IMR-90 (cell line): ENCODE data around the gene MPZL2. TPM values are rescaled to one million over a fixed set of nuclear protein-coding genes. Genes with fewer than 3 reads are reported as not detected.

ENCODE experiments used
- ATAC-seq: fragments of 200-7000 bp; cut with Tn5 transposase; 2 replicates; pipeline ENCODE4 v1.9.1; 2020; ENCODE audit warnings: low read depth, mild to moderate bottlenecking, moderate library complexity
- BruUV-seq: library from RNA; stranded (reverse); fragments of 400-500 nt; replicated peaks from 2 replicates; lab custom pipeline; 2021; lab: Mats Ljungman, UMichigan
- CTCF ChIA-PET: fragments of 300-600 bp; formaldehyde crosslinking; extraction: SDS; loops from one replicate; lab custom pipeline; 2021; ENCODE audit warnings: antibody characterized with exemption; lab: Yijun Ruan, JAX
- POLR2A ChIA-PET: fragments of 300-600 bp; sonication (Branson Sonifier 250); formaldehyde crosslinking; loops from one replicate; lab custom pipeline; 2022; ENCODE audit warnings: antibody characterized with exemption; ENCODE audit not compliant: unreplicated experiment; lab: Charles Lee
- DNase-seq: peaks from one replicate; pipeline ENCODE4 v3.0.0; 2013
- H2AFZ ChIP-seq: replicated peaks from 2 replicates; pipeline ENCODE3; 2013; ENCODE audit warnings: low read length, mild to moderate bottlenecking; ENCODE audit not compliant: poor library complexity
- H2AK5ac ChIP-seq: 2 replicates; pipeline ENCODE4 v1.6.1; 2013; ENCODE audit warnings: low read depth, low read length, inconsistent platforms
- H2AK9ac ChIP-seq: replicated peaks from 2 replicates; pipeline ENCODE3; 2013; ENCODE audit warnings: mild to moderate bottlenecking, low read depth, low read length, moderate library complexity; ENCODE audit not compliant: poor library complexity
- H2BK120ac ChIP-seq: 2 replicates; pipeline ENCODE4 v1.6.1; 2013; ENCODE audit warnings: low read depth, low read length, inconsistent platforms
- H2BK15ac ChIP-seq: 3 replicates; pipeline ENCODE4 v1.6.1; 2013; ENCODE audit warnings: low read depth, low read length, inconsistent platforms
- H2BK20ac ChIP-seq: 2 replicates; pipeline ENCODE4 v1.6.1; 2013; ENCODE audit warnings: low read depth, mild to moderate bottlenecking, inconsistent platforms, low read length, moderate library complexity
- H2BK5ac ChIP-seq: 2 replicates; pipeline ENCODE4 v1.6.1; 2013; ENCODE audit warnings: mild to moderate bottlenecking, low read depth, low read length, inconsistent platforms; ENCODE audit not compliant: poor library complexity, severe bottlenecking
- H3K14ac ChIP-seq: replicated peaks from 2 replicates; pipeline ENCODE4 v1.6.1; 2013; ENCODE audit warnings: low read depth, low read length, inconsistent platforms
- H3K18ac ChIP-seq: 2 replicates; pipeline ENCODE4 v1.6.1; 2013; ENCODE audit warnings: low read depth, low read length, control low read depth
- H3K23ac ChIP-seq: 2 replicates; pipeline ENCODE4 v1.6.1; 2013; ENCODE audit warnings: low read depth, low read length, inconsistent platforms
- H3K27ac ChIP-seq: 2 replicates; pipeline ENCODE4 v1.5.1; 2013; ENCODE audit warnings: mild to moderate bottlenecking, control low read depth, low read length; ENCODE audit not compliant: insufficient read depth
- H3K27me3 ChIP-seq: 2 replicates; pipeline ENCODE4 v1.6.1; 2013; ENCODE audit warnings: low read length; ENCODE audit not compliant: control insufficient read depth, insufficient read depth
- H3K36me3 ChIP-seq: 2 replicates; pipeline ENCODE4 v1.6.1; 2013; ENCODE audit warnings: low read length, mixed read lengths; ENCODE audit not compliant: control insufficient read depth, insufficient read depth
- H3K4ac ChIP-seq: 2 replicates; pipeline ENCODE4 v1.6.1; 2013; ENCODE audit warnings: low read depth, low read length, inconsistent platforms
- H3K4me1 ChIP-seq: 2 replicates; pipeline ENCODE4 v1.6.1; 2013; ENCODE audit warnings: low read length, mixed read lengths; ENCODE audit not compliant: control insufficient read depth, insufficient read depth
- H3K4me2 ChIP-seq: 2 replicates; pipeline ENCODE4 v1.6.1; 2013; ENCODE audit warnings: low read depth, mild to moderate bottlenecking, control low read depth, low read length, moderate library complexity
- H3K4me3 ChIP-seq: 2 replicates; pipeline ENCODE4 v1.5.1; 2013; ENCODE audit warnings: low read depth, mild to moderate bottlenecking, control low read depth, low read length, moderate library complexity; ENCODE audit not compliant: insufficient read depth
- H3K56ac ChIP-seq: 2 replicates; pipeline ENCODE4 v1.6.1; 2013; ENCODE audit warnings: low read length, inconsistent platforms; ENCODE audit not compliant: insufficient read depth; ENCODE audit errors: extremely low read depth
- H3K79me1 ChIP-seq, 2 experiments: 2 replicates each; pipeline ENCODE4 v1.6.1; 2013; ENCODE audit warnings: low read length in 2 of 2, inconsistent platforms in 1 of 2, low read depth in 1 of 2
- H3K9ac ChIP-seq: 2 replicates; pipeline ENCODE4 v1.6.1; 2013; ENCODE audit warnings: low read depth, low read length, control low read depth
- H3K9me1 ChIP-seq: 2 replicates; pipeline ENCODE4 v1.6.1; 2013; ENCODE audit warnings: low read length, inconsistent platforms; ENCODE audit not compliant: insufficient read depth
- H3K9me3 ChIP-seq: 2 replicates; pipeline ENCODE4 v1.6.1; 2013; ENCODE audit warnings: low read length; ENCODE audit not compliant: control insufficient read depth, insufficient read depth
- H4K20me1 ChIP-seq: 2 replicates; pipeline ENCODE4 v1.6.1; 2013; ENCODE audit warnings: low read length, inconsistent platforms; ENCODE audit not compliant: insufficient read depth
- H4K5ac ChIP-seq: 2 replicates; pipeline ENCODE4 v1.6.1; 2013; ENCODE audit warnings: mild to moderate bottlenecking, low read depth, low read length, control low read depth
- H4K8ac ChIP-seq, 2 experiments: 2 replicates each; pipeline ENCODE4 v1.6.1; 2013; ENCODE audit warnings: low read depth in 2 of 2, low read length in 2 of 2, control low read depth in 1 of 2, inconsistent platforms in 1 of 2
- H4K91ac ChIP-seq: 2 replicates; pipeline ENCODE4 v1.6.1; 2013; ENCODE audit warnings: low read depth, low read length, inconsistent platforms; ENCODE audit not compliant: insufficient read depth
- BHLHE40 ChIP-seq: fragments of 150-350 bp; IDR thresholded peaks from 2 replicates; pipeline ENCODE4 v1.6.1; 2016; ENCODE audit warnings: mild to moderate bottlenecking, low read depth, low read length
- ELK1 ChIP-seq: fragments of 150-350 bp; IDR thresholded peaks from 2 replicates; pipeline ENCODE4 v1.6.1; 2016; ENCODE audit warnings: low read depth, mild to moderate bottlenecking, low read length, moderate library complexity, borderline replicate concordance
- FOS ChIP-seq: fragments of 150-350 bp; IDR thresholded peaks from 2 replicates; pipeline ENCODE4 v1.6.1; 2016; ENCODE audit warnings: low read depth, low read length
- POLR2A ChIP-seq: IDR thresholded peaks from 2 replicates; pipeline ENCODE4 v1.6.1; 2012; ENCODE audit warnings: mild to moderate bottlenecking, low read depth, low read length
- RAD21 ChIP-seq: IDR thresholded peaks from 2 replicates; pipeline ENCODE4 v1.6.1; 2012; ENCODE audit warnings: low read length, improper control_type of control experiment
- RCOR1 ChIP-seq: IDR thresholded peaks from 2 replicates; pipeline ENCODE4 v1.6.1; 2012; ENCODE audit warnings: mild to moderate bottlenecking, low read length, improper control_type of control experiment; ENCODE audit not compliant: insufficient replicate concordance
- RFX5 ChIP-seq: IDR thresholded peaks from 2 replicates; pipeline ENCODE4 v1.8.0; 2012; ENCODE audit warnings: low read depth, mild to moderate bottlenecking, low read length, moderate library complexity
- SMC3 ChIP-seq: fragments of 150-350 bp; IDR thresholded peaks from 2 replicates; pipeline ENCODE4 v1.6.1; 2016; ENCODE audit warnings: low read depth, mild to moderate bottlenecking, antibody characterized with exemption, low read length, moderate library complexity
- USF2 ChIP-seq: fragments of 150-350 bp; IDR thresholded peaks from 2 replicates; pipeline ENCODE4 v1.6.1; 2017; ENCODE audit warnings: mild to moderate bottlenecking, antibody characterized with exemption, low read length, low read depth
- WGBS, 2 experiments: methylation state at CpG; one replicate each; pipeline versions ENCODE4 v1.1.5 to v1.1.7; 2013; ENCODE audit warnings: missing lambda C conversion rate in 2 of 2; ENCODE audit not compliant: insufficient read length in 1 of 2; ENCODE audit errors: extremely low coverage in 2 of 2; 5-methylcytosine and 5-hydroxymethylcytosine counted together
- dilution Hi-C: fragments of 300-500 bp; cut with HindIII; formaldehyde crosslinking; loops from one replicate; pipeline ENCODE4 v1.14.3; 2018; ENCODE audit warnings: low sequenced_read_pairs; ENCODE audit not compliant: unreplicated experiment
- in situ Hi-C: fragments of 300-500 bp; cut with MboI; formaldehyde crosslinking; loops from 3 replicates; pipeline ENCODE4 v1.14.3; 2019; ENCODE audit warnings: low sequenced_read_pairs, inconsistent platforms, mixed read lengths
- intact Hi-C: fragments of 100-400 bp; cut with micrococcal nuclease; formaldehyde crosslinking; loops from 2 replicates; pipeline ENCODE4 v1.10.0; 2022
- polyA plus RNA-seq, 3 experiments: library from polyadenylated mRNA; depleted of rRNA; stranded (reverse); fragments of >200 nt; gene quantifications; 2 replicates each; pipeline ENCODE4 v1.2.3, GENCODE V29; 2012; ENCODE audit warnings: low replicate concordance in 1 of 3
- total RNA-seq: library from RNA; depleted of rRNA; stranded (reverse); fragments of >200 nt; gene quantifications from 2 replicates; pipeline ENCODE4 v1.2.3, GENCODE V29; 2012

The MPZL2 gene
- total and polyA plus RNA-seq, 2 of the 4 experiments (the other 2 are of a cell fraction): not detected

GRCh38 chr11:118211006-118211405 lies 53.1 kb downstream of the MPZL2 start:
- intact Hi-C loops (no loop called here), in situ Hi-C loops (no loop called here), dilution Hi-C loops (no loop called here)
- no peak overlapping the region for H3K4me3 ChIP-seq
- no peak overlapping the region for H3K4me2 ChIP-seq
- BruUV-seq: no TSS peak
- H4K91ac ChIP-seq: no peak overlapping the region
- no peak overlapping the region for H2AK5ac ChIP-seq
- H2BK20ac ChIP-seq: no peak overlapping the region
- H3K18ac ChIP-seq: no peak overlapping the region
- H4K8ac ChIP-seq: no peak overlapping the region
- no CpG with 5 or more reads among the region's 6 CpGs for WGBS, 2 experiments
- H4K5ac ChIP-seq: no peak overlapping the region
- H3K14ac ChIP-seq: no peak overlapping the region
- no peaks in the 10 kb centered on the region for H3K9me1 ChIP-seq
- POLR2A ChIA-PET: no interaction called here
- ATAC-seq (no peak), DNase-seq (no peak)
- no peaks in the 10 kb centered on the region for H3K4me1 ChIP-seq
- H2BK120ac ChIP-seq: no peak overlapping the region
- H3K9ac ChIP-seq: no peak overlapping the region
- no peaks in the 10 kb centered on the region for H3K36me3 ChIP-seq
- TF ChIP-seq RCOR1 (no peak), FOS (no peak), POLR2A (no peak), RAD21 (no peak), SMC3 (no peak), BHLHE40 (no peak), USF2 (no peak), ELK1 (no peak), RFX5 (no peak)
- no peak overlapping the region for H3K56ac ChIP-seq
- H2AFZ ChIP-seq: no peak overlapping the region
- H4K20me1 ChIP-seq: no peaks in the 10 kb centered on the region
- CTCF ChIA-PET: no interaction called here
- no peak overlapping the region for H2BK5ac ChIP-seq
- no peak overlapping the region for H2BK15ac ChIP-seq
- H3K23ac ChIP-seq: no peak overlapping the region
- no peaks in the 10 kb centered on the region for H3K79me1 ChIP-seq
- H3K27me3 ChIP-seq: peaks cover 18% of the 10 kb centered on the region
- no peak overlapping the region for H3K27ac ChIP-seq
- H2AK9ac ChIP-seq: no peak overlapping the region
- no peak overlapping the region for H3K4ac ChIP-seq
- no peaks in the 10 kb centered on the region for H3K9me3 ChIP-seq
